DMS153 treated with DMSO at 0.1 percent for 48 hours (cell line): ENCODE measurements around the gene GBX1.

Experiments
- DNase-seq: peaks from one replicate; lab custom pipeline; 2025; ENCODE audit not compliant: unreplicated experiment; lab: John Stamatoyannopoulos, UW

GBX1 gene

GRCh38 chr7:151167197-151167961, at the start of gene GBX1:
Gene GBX1, minus strand, starts transcription at chr7:151167694. Its CDS starts 146 bp downstream, at chr7:151167548.
- DNase-seq = no peak

DNA sequence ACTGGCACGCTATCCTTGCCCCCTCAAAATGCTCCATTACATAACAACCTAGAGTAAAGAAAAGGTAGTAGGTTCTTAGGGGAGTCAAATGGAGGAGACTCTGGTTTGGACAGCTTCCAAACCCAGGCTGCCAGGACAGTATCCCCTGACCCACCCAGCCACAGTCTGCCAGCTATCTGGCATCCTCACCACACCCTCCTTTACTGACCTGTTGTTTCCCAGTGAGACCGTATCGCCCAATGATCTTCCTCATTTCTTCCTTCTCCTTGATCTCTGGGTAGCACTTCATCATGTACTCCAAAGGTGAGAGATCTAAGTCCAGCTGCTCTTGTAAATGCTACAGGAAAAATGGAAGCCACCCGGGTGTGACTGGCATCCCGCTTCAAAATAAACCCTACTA, 47.9 kb upstream of the GBX1 start:
- no peak for DNase-seq

DNA sequence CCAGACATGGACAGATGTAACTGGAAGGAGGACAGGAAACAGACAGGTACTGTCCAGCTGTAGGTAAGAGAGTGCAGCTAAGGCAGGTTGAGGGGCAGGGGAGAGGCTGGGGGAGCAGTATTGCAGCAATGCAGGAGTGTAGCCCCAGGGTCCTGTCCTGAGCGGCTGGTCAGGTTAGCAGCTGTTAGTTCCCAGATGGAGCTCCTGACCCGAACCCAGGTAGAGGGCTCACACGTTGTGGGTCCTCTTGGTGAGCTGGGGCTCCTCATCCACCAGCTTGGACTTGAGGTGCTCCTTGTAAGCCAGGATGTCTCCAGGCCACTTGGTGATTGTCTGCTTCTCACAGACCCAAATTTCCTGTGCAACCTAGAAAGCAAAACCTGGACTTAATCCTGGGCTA, 46.3 kb upstream of the GBX1 start:
- no peak for DNase-seq

DNA sequence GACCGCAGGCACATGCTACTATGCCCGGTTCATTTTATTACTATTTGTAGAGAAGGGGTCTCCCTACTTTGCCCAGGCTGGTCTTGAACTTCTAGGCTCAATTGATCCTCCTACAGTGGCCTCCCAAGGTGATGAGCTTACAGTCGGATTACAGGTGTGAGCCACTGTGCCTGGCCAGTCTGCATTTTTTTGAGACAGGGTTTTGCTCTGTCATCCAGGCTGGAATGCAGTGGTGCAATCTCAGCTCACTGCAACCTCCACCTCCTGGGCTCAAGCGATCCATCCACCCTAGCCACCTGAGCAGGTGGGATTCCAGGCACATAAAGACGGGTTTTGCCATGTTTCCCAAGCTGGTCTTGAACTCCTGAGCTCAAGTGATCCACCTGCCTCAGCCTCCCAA, 45.1 kb upstream of the GBX1 start:
- DNase-seq = no peak

- no peak for DNase-seq
Measured at GRCh38 chr7:151211155-151211772, 43.8 kb upstream of the GBX1 start.

DNA sequence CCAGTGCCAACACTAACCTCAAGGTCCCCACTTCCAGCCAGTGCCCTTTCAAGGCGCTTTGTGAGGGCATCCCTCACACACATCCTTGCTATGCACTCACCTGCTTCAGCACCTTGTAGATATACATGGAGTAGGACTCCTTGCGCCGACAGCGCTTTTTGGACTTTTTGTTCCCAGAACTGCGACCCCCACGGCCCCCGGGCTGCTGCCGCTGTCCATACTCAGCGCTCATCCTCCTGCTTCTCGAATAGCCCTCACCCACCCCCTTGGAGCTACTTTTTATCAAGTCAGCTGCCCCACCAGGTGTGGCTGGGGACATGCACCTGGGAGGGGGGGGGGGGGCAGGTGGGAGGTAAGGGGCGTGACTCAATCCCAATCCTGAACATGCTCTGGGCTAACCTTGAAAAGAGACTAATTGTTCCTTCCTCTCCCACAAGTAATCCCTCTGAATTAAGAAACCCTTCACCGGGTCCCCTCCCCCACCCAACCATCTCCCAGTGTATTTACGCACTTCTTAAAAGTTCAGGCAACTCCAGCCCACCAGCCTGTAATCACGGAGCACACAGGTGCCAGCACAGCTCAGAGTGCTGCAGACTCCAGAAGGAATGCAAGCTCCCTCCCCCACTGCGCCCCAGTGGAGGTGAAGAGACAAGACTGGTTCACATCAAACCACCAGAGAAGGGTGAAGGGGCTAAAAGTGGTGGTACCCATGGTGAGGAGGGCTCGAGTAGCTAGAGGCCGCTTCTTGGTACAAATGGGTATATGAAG, 42.8 kb upstream of the GBX1 start, which contains the start of gene H2BK1:
H2BK1 (minus strand) TSS at position 402 of the 768 bp plus-strand sequence; CDS start at position 232, 170 bp downstream.
- no peak for DNase-seq

DNA sequence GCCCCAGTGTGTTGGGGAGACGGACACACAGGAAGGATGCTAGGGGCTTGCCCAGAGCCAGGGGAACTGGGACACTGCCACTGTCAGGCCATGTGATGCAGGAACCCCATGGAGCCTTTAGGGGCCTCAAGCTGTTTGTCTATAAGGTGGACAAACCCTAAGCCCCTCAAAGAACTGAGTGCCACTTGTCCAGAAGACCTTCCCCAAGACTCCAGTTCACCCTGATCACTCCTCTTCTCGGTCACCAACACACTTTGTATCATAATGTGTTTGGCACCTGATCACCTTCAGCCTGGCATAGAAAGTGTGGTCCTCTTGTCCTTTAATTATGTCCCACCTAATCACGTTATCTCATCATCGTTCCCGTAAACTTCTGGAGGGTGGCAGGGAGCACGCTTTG, 42.1 kb upstream of the GBX1 start:
- no peak for DNase-seq

- DNase-seq = no peak
Measured at GRCh38 chr7:151208253-151208862, 40.9 kb upstream of the GBX1 start.

- DNase-seq = no peak
Measured at GRCh38 chr7:151207804-151208203, 40.3 kb upstream of the GBX1 start.

- DNase-seq = no peak
Measured at GRCh38 chr7:151207315-151207714, 39.8 kb upstream of the GBX1 start.

- no peak for DNase-seq
Measured at GRCh38 chr7:151206914-151207313, 39.4 kb upstream of the GBX1 start.

DNA sequence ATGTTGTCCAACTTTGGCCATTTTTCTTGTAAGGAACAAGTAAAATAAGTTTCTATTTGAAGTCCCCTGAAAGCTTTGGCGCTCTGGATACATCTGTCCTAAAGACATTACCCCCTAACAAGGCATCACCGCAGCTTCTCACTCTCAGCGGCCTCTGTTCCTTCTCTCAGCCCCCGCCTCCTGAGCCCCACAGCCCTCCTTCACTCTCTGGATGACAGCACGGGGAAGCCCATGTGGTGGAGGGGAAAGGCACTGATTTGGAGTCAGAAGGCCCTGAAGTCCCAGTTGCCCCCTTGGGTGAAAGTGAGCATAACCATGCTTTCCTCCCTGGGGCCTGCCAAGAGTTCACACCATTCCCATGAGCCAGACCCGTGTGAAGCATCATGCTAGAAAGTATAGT, 38.2 kb upstream of the GBX1 start:
- no peak for DNase-seq

GRCh38 chr7:151204383-151205032, 37.0 kb upstream of the GBX1 start:
- DNase-seq = no peak

GRCh38 chr7:151202836-151203235, 35.3 kb upstream of the GBX1 start:
- DNase-seq = no peak

DNA sequence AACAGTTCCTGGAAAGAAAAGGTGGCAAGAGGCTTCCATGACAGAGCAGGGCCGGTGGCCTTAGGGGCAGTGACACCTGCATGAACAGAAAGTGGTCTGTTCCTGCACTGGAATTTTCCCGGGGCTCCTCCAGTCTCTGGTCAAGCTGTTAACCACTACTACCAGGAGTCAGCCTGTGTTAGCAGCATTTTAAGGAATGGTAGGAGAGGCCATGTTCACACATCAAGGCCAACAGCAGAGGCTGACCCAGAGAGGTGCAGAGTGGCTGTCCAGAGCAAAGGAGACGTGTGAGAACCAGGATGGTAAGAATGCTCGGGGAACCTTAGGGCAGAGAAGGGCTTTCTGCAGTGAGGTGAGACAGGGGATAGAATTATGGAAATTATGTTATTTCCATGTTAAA, 34.3 kb upstream of the GBX1 start:
- no peak for DNase-seq

GRCh38 chr7:151201344-151201743, 33.9 kb upstream of the GBX1 start:
- DNase-seq = no peak

GRCh38 chr7:151198945-151199848, 31.7 kb upstream of the GBX1 start:
- DNase-seq = peak; percentile 25

DNA sequence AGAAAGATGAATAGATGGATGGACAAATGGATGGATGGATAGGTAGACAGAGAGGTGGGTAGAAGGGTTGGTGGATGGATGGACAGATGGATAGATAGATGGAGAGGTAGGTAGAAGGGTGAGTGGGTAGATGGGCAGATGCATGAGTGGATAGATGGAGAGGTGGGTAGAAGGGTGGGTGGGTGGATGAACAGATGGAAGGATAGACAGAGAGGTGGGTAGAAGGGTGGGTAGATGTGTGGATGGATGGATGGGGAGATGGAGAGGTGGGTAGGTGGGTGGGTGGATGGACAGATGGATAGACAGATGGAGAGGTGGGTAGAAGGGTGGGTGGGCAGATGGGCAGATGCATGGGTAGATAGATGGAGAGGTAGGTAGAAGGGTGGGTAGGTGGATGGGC, 30.4 kb upstream of the GBX1 start:
- no peak for DNase-seq

DNA sequence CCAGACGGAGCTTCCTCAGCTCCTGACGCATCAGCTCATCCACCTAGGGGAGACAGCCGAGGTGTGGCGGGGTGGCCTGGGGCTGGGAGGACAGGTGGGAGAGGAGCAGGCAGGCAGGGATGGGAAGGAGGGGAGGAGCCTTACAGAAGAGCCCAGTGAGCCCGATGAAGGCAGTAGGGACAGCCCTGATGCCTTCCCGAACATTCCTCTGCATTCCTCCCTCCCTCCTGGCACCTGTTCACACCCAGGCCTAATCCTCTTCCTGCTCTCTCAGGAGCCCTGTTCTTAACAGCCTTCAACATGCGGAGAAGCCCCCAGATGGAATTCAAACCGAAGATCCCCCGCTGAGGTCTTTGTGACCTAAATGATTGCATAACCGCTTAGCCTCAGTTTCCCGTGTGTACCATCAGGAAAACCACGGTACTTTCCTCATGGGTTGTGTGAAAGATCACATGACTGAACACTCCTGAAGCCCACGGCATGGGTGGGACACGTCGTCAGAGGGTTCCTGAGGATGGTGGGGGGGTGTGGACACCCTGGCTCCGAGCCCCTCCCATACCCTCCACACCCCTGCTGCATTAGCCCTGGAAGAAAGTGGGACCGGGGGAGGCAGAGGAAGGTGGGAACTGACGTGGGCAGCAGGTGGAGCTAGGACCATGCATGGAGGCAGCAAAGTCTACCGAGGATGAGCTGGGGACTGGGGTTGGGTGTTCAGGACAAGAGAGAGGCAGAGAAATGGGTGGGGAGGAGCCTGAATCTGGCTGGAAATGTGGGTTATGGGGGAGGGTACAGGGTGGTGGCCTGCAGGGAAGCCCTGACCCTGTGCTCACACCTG, 28.3 kb upstream of the GBX1 start:
- no peak for DNase-seq
